K562 (cell line): ENCODE results near the gene TNIP2. TPM values are rescaled to one million over a fixed set of nuclear protein-coding genes. Genes with fewer than 3 reads are reported as not detected.

Experiments
- ATAC-seq: fragments of 200-7000 bp; cut with Tn5 transposase; 3 replicates; pipeline ENCODE4 v1.9.1; 2020; ENCODE audit warnings: moderate library complexity
- BruUV-seq: library from RNA; stranded (reverse); fragments of 400-500 nt; replicated peaks from 2 replicates; lab custom pipeline; 2021; lab: Mats Ljungman, UMichigan
- CTCF ChIA-PET: fragments of 300-600 bp; formaldehyde crosslinking; extraction: SDS; loops from one replicate; lab custom pipeline; 2021; ENCODE audit warnings: low intra/inter-chr PET ratio; lab: Yijun Ruan, JAX
- POLR2A ChIA-PET: fragments of 300-600, 350-650 bp; sonication (Branson Sonifier 250); formaldehyde crosslinking; extraction: SDS; loops from one replicate; lab custom pipeline; 2021; ENCODE audit warnings: antibody characterized with exemption, inconsistent platforms; lab: Yijun Ruan, JAX
- DNase-seq, 4 experiments: peaks; one replicate each; pipeline versions ENCODE4 v3.0.0 to v3.0.0-alpha.2; 2011 to 2018; ENCODE audit warnings: low spot score in 3 of 4, mixed read lengths in 3 of 4; ENCODE audit errors: extremely low read depth in 1 of 4
- FAIRE-seq: peaks from 2 replicates; lab custom pipeline; 2011; peaks lifted over from hg19 to GRCh38; lab: Jason Lieb, UNC
- H2AFZ ChIP-seq: 2 replicates; pipeline ENCODE4 v1.6.0; 2011; ENCODE audit warnings: low read depth, low read length, control low read depth, inconsistent platforms
- H3K27ac ChIP-seq: fragments of 200-600 bp; 3 replicates; pipeline ENCODE4 v1.8.0; 2011; ENCODE audit warnings: low read depth, mild to moderate bottlenecking, control low read depth, inconsistent platforms, low read length, moderate library complexity, mixed read lengths; ENCODE audit errors: extremely low read depth
- H3K27me3 ChIP-seq, 2 experiments: fragments of 300-600 bp in 1 of 2; 2 replicates in 1 of 2; 3 replicates in 1 of 2; pipeline versions ENCODE4 v1.6.0 to v1.8.0; 2011; ENCODE audit warnings: inconsistent platforms in 2 of 2, low read length in 2 of 2, mild to moderate bottlenecking in 1 of 2, mixed read lengths in 1 of 2, moderate library complexity in 1 of 2; ENCODE audit not compliant: control insufficient read depth in 2 of 2, insufficient read depth in 2 of 2
- H3K36me3 ChIP-seq: fragments of 300-600 bp; 3 replicates; pipeline ENCODE4 v1.8.0; 2011; ENCODE audit warnings: mild to moderate bottlenecking, low read length, inconsistent platforms; ENCODE audit not compliant: control insufficient read depth, insufficient read depth
- H3K4me1 ChIP-seq, 2 experiments: fragments of 200-600 bp in 1 of 2; replicated peaks in 1 of 2; 2 replicates in 1 of 2; 3 replicates in 1 of 2; pipeline versions ENCODE4 v1.5.1 to v1.8.0; 2011; ENCODE audit warnings: inconsistent platforms in 2 of 2, low read length in 2 of 2, mild to moderate bottlenecking in 1 of 2, mixed read lengths in 1 of 2, moderate library complexity in 1 of 2; ENCODE audit not compliant: control insufficient read depth in 2 of 2, insufficient read depth in 2 of 2
- H3K4me2 ChIP-seq: 2 replicates; pipeline ENCODE4 v1.6.1; 2011; ENCODE audit warnings: low read length, control low read depth, inconsistent platforms, mixed read lengths; ENCODE audit not compliant: insufficient read depth
- H3K4me3 ChIP-seq: fragments of 200-600 bp; sonication (generic), shearing (Covaris generic); 2 replicates; pipeline ENCODE4 v1.5.1; 2016; ENCODE audit warnings: control low read depth, inconsistent platforms
- H3K79me2 ChIP-seq: fragments of 200-600 bp; 3 replicates; pipeline ENCODE4 v1.8.0; 2011; ENCODE audit warnings: low read length, inconsistent platforms; ENCODE audit not compliant: control insufficient read depth, insufficient read depth
- H3K9ac ChIP-seq, 2 experiments: 2 replicates each; pipeline versions ENCODE4 v1.6.0 to v1.6.1; 2011; ENCODE audit warnings: low read depth in 2 of 2, low read length in 2 of 2, control low read depth in 1 of 2, inconsistent platforms in 1 of 2, mild to moderate bottlenecking in 1 of 2, mixed read lengths in 1 of 2; ENCODE audit not compliant: insufficient read depth in 1 of 2
- H3K9me1 ChIP-seq: one replicate; pipeline ENCODE4 v1.6.0; 2011; ENCODE audit warnings: inconsistent platforms, mild to moderate bottlenecking, low read length, moderate library complexity; ENCODE audit not compliant: control insufficient read depth, insufficient read depth
- H3K9me3 ChIP-seq: replicated peaks from 2 replicates; pipeline ENCODE4 v1.5.1; 2011; ENCODE audit warnings: low read depth, low read length, inconsistent platforms; ENCODE audit not compliant: control insufficient read depth, insufficient read depth
- H4K20me1 ChIP-seq: replicated peaks from 2 replicates; pipeline ENCODE4 v1.6.1; 2011; ENCODE audit warnings: low read length, inconsistent platforms, mixed read lengths; ENCODE audit not compliant: control insufficient read depth, insufficient read depth
- C11orf30 ChIP-seq: fragments of 450-650 bp; IDR thresholded peaks from 2 replicates; pipeline ENCODE4 v1.6.1; 2016; ENCODE audit warnings: low read depth, mild to moderate bottlenecking
- MAFG ChIP-seq: fragments of 450-650 bp; conservative IDR thresholded peaks from 2 replicates; pipeline ENCODE4 v1.6.1; 2016; ENCODE audit warnings: missing genetic modification characterization, missing compliant biosample characterization
- MTA3 ChIP-seq: fragments of 450-650 bp; formaldehyde crosslinking; IDR thresholded peaks from 2 replicates; pipeline ENCODE4 v1.6.1; 2017; ENCODE audit warnings: mild to moderate bottlenecking, borderline replicate concordance
- POLR2G ChIP-seq: fragments of 200-400 bp; formaldehyde crosslinking; IDR thresholded peaks from 2 replicates; pipeline ENCODE4 v1.6.1; 2017; ENCODE audit warnings: low read depth, mild to moderate bottlenecking, antibody characterized with exemption, low read length, moderate library complexity
- RBFOX2 ChIP-seq: fragments of 200-400 bp; formaldehyde crosslinking; IDR thresholded peaks from 2 replicates; pipeline ENCODE4 v1.6.1; 2017; ENCODE audit warnings: low read depth, mild to moderate bottlenecking, low read length, moderate library complexity
- RBM14 ChIP-seq: fragments of 200-400 bp; formaldehyde crosslinking; IDR thresholded peaks from 2 replicates; pipeline ENCODE4 v1.6.1; 2018; ENCODE audit warnings: low read depth, mild to moderate bottlenecking, low read length, moderate library complexity, borderline replicate concordance; ENCODE audit not compliant: insufficient read depth
- SMARCE1 ChIP-seq: fragments of 450-650 bp; IDR thresholded peaks from 2 replicates; pipeline ENCODE4 v1.7.1; 2016; ENCODE audit warnings: mild to moderate bottlenecking
- STAG1 ChIP-seq: sonication (generic); formaldehyde crosslinking; IDR thresholded peaks from 2 replicates; pipeline ENCODE4 v1.5.0; 2020; ENCODE audit warnings: missing genetic modification reagents, borderline replicate concordance
- ZBTB7A ChIP-seq: IDR thresholded peaks from 2 replicates; pipeline ENCODE4 v1.6.1; 2011; ENCODE audit warnings: low read depth, mild to moderate bottlenecking, low read length, moderate library complexity, borderline replicate concordance; ENCODE audit not compliant: control insufficient read depth
- ZNF316 ChIP-seq: fragments of 450-650 bp; IDR thresholded peaks from 2 replicates; pipeline ENCODE4 v1.6.1; 2016
- WGBS: fragments of 100-300 bp; shearing (Covaris generic); methylation state at CpG from one replicate; pipeline ENCODE4 v1.1.6; 2016; ENCODE audit warnings: low coverage, mixed read lengths; ENCODE audit not compliant: insufficient coverage; ENCODE audit errors: missing lambda C conversion rate; 5-methylcytosine and 5-hydroxymethylcytosine counted together
- in situ Hi-C: fragments of 300-500 bp; cut with MboI; formaldehyde crosslinking; loops from 4 replicates; pipeline ENCODE4 v1.15.0; 2018; ENCODE audit warnings: inconsistent platforms, mixed read lengths
- intact Hi-C: fragments of 100-400 bp; cut with micrococcal nuclease; formaldehyde crosslinking; loops from 2 replicates; pipeline ENCODE4 v1.14.2; 2022
- polyA plus RNA-seq, 8 experiments: library from polyadenylated mRNA; depleted of rRNA in 4 of 8; stranded (reverse) in 5 of 8; unstranded in 3 of 8; fragments of >200 nt; fragmentation: Nextera tagmentation in 2 of 8; fragmentation: Illumina TruSeq in 1 of 8; extraction: Ambion mirVana in 2 of 8; extraction: Trizol in 1 of 8; gene quantifications; 2 replicates each; pipeline versions ENCODE4 v1.2.1 to v1.2.3, GENCODE V29; 2011 to 2014; ENCODE audit warnings: inconsistent platforms in 1 of 8, missing spikeins in 1 of 8
- total RNA-seq, 7 experiments: library from RNA; depleted of rRNA in 6 of 7; stranded (reverse); fragments of >200 nt in 6 of 7; fragmentation: Illumina TruSeq in 2 of 7; extraction: Trizol in 2 of 7; gene quantifications; 2 replicates each; pipeline versions ENCODE4 v1.2.1 to v1.2.3, GENCODE V29; 2011 to 2021; ENCODE audit warnings: low replicate concordance in 1 of 7
- TF ChIP-seq, protein P1 (sequence below): sonication (generic); formaldehyde crosslinking; IDR thresholded peaks from 2 replicates; pipeline ENCODE4 v1.8.1; 2023; ENCODE audit warnings: mild to moderate bottlenecking, missing genetic modification reagents
- TF ChIP-seq, protein P2 (sequence below): fragments of 450-650 bp; formaldehyde crosslinking; IDR thresholded peaks from 2 replicates; pipeline ENCODE4 v1.4.0; 2020; ENCODE audit warnings: mild to moderate bottlenecking, moderate library complexity

The TNIP2 gene
- total and polyA plus RNA-seq, 9 of the 15 experiments (the other 6 are each of a cell fraction or from before 2014, with no cell fraction given) = 0.61 to 42.6 (median 19.5) TPM

DNA sequence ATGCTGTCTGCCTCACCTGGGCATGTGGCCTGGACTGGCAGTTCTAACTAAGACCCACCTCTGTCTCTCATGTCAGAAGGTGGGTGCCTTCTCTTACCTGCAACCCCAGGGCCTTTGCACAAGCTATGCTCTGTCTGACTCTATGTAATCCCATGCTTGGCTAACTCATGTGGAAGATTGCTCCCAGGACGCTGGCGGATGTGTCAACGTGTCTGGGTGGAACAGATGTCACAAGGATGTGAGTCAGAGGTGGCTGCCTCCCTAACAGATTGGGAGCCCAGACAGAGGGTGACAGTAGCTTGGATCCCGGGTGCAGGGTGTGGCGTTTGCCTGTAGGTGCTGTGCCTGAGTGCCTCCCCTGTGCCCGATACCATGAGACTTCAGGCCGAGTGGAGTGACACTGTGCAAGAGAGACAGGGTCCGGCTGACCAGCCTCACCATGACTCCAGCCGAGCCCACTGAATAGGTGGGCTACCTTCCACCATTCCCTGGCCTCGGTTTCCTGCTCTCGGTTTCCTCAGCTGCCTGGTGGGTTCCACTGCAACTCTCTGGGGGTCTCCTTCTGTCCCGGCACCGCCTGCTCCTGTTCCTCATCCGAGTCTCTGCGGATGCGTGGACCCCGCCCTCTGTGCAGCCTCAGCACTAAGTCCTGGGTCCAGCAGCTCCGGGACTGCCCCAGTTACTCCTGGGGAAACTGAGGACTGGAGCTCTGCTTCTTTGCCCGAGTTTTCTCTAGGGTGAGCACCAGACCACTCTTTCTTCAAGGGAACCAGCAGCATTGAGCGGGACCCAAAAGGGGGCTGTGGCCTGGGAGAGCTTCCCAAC is 47.7 kb upstream of the TNIP2 start (continued):
- 0 out of 2 replicates have a peak, but pooled peaks have one; percentile 18 for TF ChIP-seq SMARCE1

DNA sequence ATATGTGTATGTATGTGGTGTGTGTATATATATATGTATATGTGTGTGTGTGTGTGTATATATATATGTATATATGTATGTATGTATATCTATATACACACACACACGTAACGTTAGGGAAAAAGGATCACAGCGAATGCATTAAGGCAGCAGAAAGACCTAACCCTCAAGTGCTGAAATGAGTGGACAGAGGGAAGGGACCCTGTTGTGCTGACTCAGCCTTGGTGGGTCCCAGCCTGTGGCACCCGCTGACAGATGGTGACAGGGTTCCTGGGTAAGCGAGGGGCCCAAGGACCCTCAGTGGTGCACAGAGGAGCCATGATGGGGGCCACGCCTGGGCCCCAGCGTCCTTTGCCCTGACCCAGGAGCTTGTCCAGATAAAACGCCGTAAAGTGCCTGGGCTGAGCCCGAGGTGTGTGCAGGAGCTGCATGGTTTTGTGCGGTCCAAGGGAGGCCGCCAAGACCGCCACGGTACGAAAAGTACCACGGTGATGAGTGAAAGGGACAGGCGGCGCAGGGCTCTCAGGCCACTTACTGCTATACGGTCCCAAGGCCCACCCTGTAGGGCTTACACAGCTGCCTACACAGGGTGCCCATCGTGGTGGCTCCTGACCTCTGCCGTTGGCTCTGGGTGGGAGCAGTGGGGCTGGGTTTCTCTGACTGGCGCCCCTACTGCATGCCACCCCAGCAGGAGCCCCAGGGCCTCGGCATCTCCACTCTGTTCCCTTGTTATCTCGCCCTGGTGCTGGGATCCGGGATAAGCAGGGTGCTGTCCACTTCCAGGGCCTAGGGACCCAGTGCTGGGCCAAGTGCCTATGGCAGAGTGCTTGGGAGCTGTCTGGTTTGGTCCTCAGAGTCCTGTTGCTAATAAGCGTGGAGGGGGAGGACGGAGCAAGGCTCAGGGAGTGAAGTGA is 46.7 kb upstream of the TNIP2 start:
- Histone ChIP-seq H2AFZ (no peak overlapping the region), H3K27me3 (no peaks in the 10 kb centered on the region), H3K4me2 (no peak overlapping the region), H3K9me3 (no peaks in the 10 kb centered on the region), H3K9me1 (peaks cover 2% of the 10 kb centered on the region), H4K20me1 (peaks cover 4% of the 10 kb centered on the region; the same call in 1 of the 2 replicates), H3K9ac (0 out of 4 replicates have a peak overlapping the region, but pooled peaks of 1 of the 2 experiments have one; percentile 19), H3K27ac (no peak overlapping the region), H3K36me3 (no peaks in the 10 kb centered on the region), H3K4me1 (peaks cover 16 to 85% of the 10 kb centered on the region in 2 experiments; a peak in 4 of 5 replicates), H3K4me3 (no peak overlapping the region), H3K79me2 (no peaks in the 10 kb centered on the region; the same call in 2 of the 3 replicates)
- no TSS peak for BruUV-seq
- WGBS = 88% methylated on average over 27 of the region's 27 CpGs
- DNase-seq (no peak), ATAC-seq (no peak), FAIRE-seq (no peak)
- in situ Hi-C loops (no loop called here), intact Hi-C loops (no loop called here)
- CTCF ChIA-PET = no interaction called here
- POLR2A ChIA-PET = interaction anchor here (0.5 to 1.2 kb wide), 5 partner anchors 8 to 794 kb away, joined by 3 to 8 read pairs (median 5); no protein-coding TSS in a partner anchor
- TF ChIP-seq RBFOX2 (0 out of 2 replicates have a peak, but pooled peaks have one; percentile 33), MTA3 (no peak), MAFG (tag) (0 out of 2 replicates have a peak, but pooled peaks have one; percentile 17), POLR2G (peak; percentile 41; the same call in 1 of the 2 replicates), ZBTB7A (no peak), C11orf30 (peak; percentile 56), ZNF316 (peak; percentile 69), STAG1 (0 out of 2 replicates have a peak, but pooled peaks have one; percentile 8), RBM14 (no peak)
- TF ChIP-seq, protein P1, sequence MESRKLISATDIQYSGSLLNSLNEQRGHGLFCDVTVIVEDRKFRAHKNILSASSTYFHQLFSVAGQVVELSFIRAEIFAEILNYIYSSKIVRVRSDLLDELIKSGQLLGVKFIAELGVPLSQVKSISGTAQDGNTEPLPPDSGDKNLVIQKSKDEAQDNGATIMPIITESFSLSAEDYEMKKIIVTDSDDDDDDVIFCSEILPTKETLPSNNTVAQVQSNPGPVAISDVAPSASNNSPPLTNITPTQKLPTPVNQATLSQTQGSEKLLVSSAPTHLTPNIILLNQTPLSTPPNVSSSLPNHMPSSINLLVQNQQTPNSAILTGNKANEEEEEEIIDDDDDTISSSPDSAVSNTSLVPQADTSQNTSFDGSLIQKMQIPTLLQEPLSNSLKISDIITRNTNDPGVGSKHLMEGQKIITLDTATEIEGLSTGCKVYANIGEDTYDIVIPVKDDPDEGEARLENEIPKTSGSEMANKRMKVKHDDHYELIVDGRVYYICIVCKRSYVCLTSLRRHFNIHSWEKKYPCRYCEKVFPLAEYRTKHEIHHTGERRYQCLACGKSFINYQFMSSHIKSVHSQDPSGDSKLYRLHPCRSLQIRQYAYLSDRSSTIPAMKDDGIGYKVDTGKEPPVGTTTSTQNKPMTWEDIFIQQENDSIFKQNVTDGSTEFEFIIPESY (CRISPR knock-in tag) = peak; percentile 67
- TF ChIP-seq, protein P2, sequence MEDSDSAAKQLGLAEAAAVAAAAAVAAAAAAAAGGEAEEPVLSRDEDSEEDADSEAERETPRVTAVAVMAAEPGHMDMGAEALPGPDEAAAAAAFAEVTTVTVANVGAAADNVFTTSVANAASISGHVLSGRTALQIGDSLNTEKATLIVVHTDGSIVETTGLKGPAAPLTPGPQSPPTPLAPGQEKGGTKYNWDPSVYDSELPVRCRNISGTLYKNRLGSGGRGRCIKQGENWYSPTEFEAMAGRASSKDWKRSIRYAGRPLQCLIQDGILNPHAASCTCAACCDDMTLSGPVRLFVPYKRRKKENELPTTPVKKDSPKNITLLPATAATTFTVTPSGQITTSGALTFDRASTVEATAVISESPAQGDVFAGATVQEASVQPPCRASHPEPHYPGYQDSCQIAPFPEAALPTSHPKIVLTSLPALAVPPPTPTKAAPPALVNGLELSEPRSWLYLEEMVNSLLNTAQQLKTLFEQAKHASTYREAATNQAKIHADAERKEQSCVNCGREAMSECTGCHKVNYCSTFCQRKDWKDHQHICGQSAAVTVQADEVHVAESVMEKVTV = no peak
